ENCODE data around the gene RAB40B. TPM values are rescaled to one million over a fixed set of nuclear protein-coding genes. Genes with fewer than 3 reads are reported as not detected.

Gene RAB40B
- total and polyA plus RNA-seq, 2 of the 13 experiments (the other 11 are each of a cell fraction or from before 2014, with no cell fraction given): 6.2 to 6.5 TPM

DNA sequence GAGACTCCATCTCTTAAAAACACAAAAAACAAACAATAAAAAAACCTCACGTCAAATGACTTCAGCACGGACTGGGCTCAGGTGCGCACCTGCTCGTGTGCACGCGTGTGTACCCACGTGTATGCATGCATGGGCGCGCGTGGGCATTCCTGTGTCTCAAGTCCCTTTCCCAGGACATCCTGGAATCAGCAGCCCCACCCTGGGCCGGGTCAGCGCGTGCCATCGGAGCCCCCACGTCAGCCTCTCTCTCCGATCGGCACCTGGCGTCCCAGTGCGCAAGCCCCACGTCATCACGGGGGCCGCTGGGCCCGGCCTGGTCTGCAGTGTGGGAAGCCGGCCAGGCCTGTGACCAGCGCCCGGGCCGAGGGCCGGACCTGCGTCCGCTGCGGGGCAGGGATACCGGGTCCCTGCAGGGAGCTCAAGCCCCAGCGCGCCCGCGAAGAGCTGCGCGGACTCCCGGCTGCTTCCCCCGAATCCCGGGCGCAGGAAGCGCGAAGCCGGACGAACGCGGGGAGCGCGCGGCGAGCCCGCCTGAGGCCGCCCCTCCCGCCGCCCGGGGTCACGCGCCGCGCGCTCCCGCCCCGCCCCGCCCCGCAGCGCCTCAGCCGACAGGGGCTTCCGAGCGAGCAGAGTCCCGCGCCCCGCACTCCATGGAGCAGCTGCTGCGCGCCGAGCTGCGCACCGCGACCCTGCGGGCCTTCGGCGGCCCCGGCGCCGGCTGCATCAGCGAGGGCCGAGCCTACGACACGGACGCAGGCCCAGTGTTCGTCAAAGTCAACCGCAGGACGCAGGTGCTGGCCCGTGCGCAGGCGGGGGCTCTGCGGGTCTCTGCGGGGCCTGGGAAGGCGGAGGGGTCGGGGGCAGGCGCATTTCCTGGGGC lies 36.7 kb upstream of the RAB40B start, which contains the start of gene FN3K (continued):
- no peak; the same call in 1 of the 2 replicates for TF ChIP-seq ZNF747 (CRISPR knock-in tag; IDR thresholded peaks at IDR 0.05; ENCODE audit: borderline replicate concordance)
- no peak for TF ChIP-seq MYNN (CRISPR knock-in tag; IDR thresholded peaks at IDR 0.05; ENCODE audit: low read depth)
- no peak; the same call in 1 of the 2 replicates for TF ChIP-seq DR1 (CRISPR knock-in tag; IDR thresholded peaks at IDR 0.05)
- no peak for TF ChIP-seq ARNT (IDR thresholded peaks at IDR 0.05)
- TF ChIP-seq, protein P1, sequence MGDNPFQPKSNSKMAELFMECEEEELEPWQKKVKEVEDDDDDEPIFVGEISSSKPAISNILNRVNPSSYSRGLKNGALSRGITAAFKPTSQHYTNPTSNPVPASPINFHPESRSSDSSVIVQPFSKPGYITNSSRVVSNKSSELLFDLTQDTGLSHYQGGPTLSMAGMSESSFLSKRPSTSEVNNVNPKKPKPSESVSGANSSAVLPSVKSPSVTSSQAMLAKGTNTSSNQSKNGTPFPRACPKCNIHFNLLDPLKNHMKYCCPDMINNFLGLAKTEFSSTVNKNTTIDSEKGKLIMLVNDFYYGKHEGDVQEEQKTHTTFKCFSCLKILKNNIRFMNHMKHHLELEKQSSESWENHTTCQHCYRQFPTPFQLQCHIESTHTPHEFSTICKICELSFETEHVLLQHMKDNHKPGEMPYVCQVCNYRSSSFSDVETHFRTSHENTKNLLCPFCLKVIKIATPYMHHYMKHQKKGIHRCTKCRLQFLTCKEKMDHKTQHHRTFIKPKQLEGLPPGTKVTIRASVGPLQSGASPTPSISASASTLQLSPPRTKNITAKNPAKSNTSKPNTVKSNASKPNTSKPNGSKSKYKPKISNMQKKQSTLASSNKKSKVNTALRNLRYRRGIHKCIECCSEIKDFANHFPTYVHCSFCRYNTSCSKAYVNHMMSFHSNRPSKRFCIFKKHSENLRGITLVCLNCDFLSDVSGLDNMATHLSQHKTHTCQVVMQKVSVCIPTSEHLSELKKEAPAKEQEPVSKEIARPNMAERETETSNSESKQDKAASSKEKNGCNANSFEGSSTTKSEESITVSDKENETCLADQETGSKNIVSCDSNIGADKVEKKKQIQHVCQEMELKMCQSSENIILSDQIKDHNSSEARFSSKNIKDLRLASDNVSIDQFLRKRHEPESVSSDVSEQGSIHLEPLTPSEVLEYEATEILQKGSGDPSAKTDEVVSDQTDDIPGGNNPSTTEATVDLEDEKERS (CRISPR knock-in tag; IDR thresholded peaks at IDR 0.05): no peak
- TF ChIP-seq SKIL (CRISPR knock-in tag; IDR thresholded peaks at IDR 0.05; ENCODE audit: borderline replicate concordance): no peak
- TF ChIP-seq MED13 (CRISPR knock-in tag; IDR thresholded peaks at IDR 0.05): no peak; the same call in 1 of the 2 replicates
- TF ChIP-seq ARNT2 (CRISPR knock-in tag; IDR thresholded peaks at IDR 0.05; ENCODE audit: low read depth): no peak
- peak; percentile 85; the same call in 1 of the 2 replicates for TF ChIP-seq BATF2 (CRISPR knock-in tag; IDR thresholded peaks at IDR 0.05)
- TF ChIP-seq ZSCAN12 (CRISPR knock-in tag; IDR thresholded peaks at IDR 0.05): no peak
- TF ChIP-seq ZNF253 (CRISPR knock-in tag; IDR thresholded peaks at IDR 0.05; ENCODE audit: borderline replicate concordance): no peak
- no peak; the same call in 1 of the 2 replicates for TF ChIP-seq ZSCAN21 (CRISPR knock-in tag; IDR thresholded peaks at IDR 0.05; ENCODE audit: borderline replicate concordance)
- no peak for TF ChIP-seq ZNF234 (CRISPR knock-in tag; conservative IDR thresholded peaks at IDR 0.05)
- TF ChIP-seq ZNF879 (CRISPR knock-in tag; IDR thresholded peaks at IDR 0.05): no peak
- peak; percentile 9; the same call in 1 of the 2 replicates for TF ChIP-seq HDAC1 (CRISPR knock-in tag; IDR thresholded peaks at IDR 0.05)
- no peak for TF ChIP-seq ZSCAN9 (CRISPR knock-in tag; IDR thresholded peaks at IDR 0.05; ENCODE audit: borderline replicate concordance)
- TF ChIP-seq ZNF142 (CRISPR knock-in tag; IDR thresholded peaks at IDR 0.05): peak; percentile 65
